ENCODE measurements around the gene GPR160. TPM values are rescaled to one million over a fixed set of nuclear protein-coding genes. Genes with fewer than 3 reads are reported as not detected.

The GPR160 gene
- total and polyA plus RNA-seq, 9 of the 15 experiments (the other 6 are each of a cell fraction or from before 2014, with no cell fraction given), result 1.3 to 10.5 (median 8.3) TPM

DNA sequence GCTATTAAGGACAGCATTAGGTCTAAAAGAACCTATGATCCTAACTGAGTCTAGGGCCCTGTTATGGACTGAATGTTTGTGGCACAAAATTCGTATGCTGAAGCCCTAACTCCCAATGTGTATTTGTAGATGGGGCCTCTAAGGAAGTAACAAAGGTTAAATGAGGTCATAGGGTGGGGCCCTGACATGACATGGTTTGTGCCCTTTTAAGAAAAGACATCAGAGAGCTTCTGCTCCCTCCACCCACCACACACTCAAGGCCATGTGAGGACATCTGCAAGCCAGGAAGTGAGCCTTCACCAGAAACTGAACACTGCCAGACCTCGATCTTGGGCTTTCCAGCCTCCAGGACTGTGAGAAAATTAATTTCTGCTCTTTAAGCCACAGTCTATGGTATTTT is 94.5 kb downstream of the GPR160 start (continued):
- TF ChIP-seq, protein P1, sequence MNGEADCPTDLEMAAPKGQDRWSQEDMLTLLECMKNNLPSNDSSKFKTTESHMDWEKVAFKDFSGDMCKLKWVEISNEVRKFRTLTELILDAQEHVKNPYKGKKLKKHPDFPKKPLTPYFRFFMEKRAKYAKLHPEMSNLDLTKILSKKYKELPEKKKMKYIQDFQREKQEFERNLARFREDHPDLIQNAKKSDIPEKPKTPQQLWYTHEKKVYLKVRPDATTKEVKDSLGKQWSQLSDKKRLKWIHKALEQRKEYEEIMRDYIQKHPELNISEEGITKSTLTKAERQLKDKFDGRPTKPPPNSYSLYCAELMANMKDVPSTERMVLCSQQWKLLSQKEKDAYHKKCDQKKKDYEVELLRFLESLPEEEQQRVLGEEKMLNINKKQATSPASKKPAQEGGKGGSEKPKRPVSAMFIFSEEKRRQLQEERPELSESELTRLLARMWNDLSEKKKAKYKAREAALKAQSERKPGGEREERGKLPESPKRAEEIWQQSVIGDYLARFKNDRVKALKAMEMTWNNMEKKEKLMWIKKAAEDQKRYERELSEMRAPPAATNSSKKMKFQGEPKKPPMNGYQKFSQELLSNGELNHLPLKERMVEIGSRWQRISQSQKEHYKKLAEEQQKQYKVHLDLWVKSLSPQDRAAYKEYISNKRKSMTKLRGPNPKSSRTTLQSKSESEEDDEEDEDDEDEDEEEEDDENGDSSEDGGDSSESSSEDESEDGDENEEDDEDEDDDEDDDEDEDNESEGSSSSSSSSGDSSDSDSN (IDR thresholded peaks at IDR 0.05; ENCODE audit: borderline replicate concordance in 1 of 2, low read depth in 2 of 2, low read length in 2 of 2), result no peak
- 0 out of 2 replicates have a peak, but pooled peaks have one; percentile 36 for TF ChIP-seq POLR2A (conservative IDR thresholded peaks at IDR 0.05)
- peak; percentile 21 for TF ChIP-seq RBM25 (IDR thresholded peaks at IDR 0.05; ENCODE audit: low read depth, low read length, severe bottlenecking)
- peak; percentile 84 for TF ChIP-seq JUND (IDR thresholded peaks at IDR 0.05; ENCODE audit: borderline replicate concordance, low read depth, low read length)
- TF ChIP-seq JUND (tag; IDR thresholded peaks at IDR 0.05; ENCODE audit: borderline replicate concordance, low read depth, low read length), result peak; percentile 71; the same call in 1 of the 3 replicates
- TF ChIP-seq RAD51 (IDR thresholded peaks at IDR 0.05; ENCODE audit: borderline replicate concordance, low read depth), result peak; percentile 24; the same call in 1 of the 2 replicates
- 0 out of 2 replicates have a peak, but pooled peaks have one; percentile 35 for TF ChIP-seq CREB1 (IDR thresholded peaks at IDR 0.05)
- TF ChIP-seq CREB1 (CRISPR knock-in tag; IDR thresholded peaks at IDR 0.05), result no peak
- TF ChIP-seq POLR2AphosphoS5 (IDR thresholded peaks at IDR 0.05; ENCODE audit: control insufficient read depth, insufficient read depth, low read depth, low read length), result no peak; the same call in 1 of the 2 replicates
- TF ChIP-seq TAF7 (tag; IDR thresholded peaks at IDR 0.05), result no peak
- TF ChIP-seq NEUROD1 (IDR thresholded peaks at IDR 0.05; ENCODE audit: borderline replicate concordance, low read depth, low read length, partially characterized antibody), result peak; percentile 56
- TF ChIP-seq BACH1 (tag; IDR thresholded peaks at IDR 0.05), result no peak
- no peak for TF ChIP-seq BDP1 (IDR thresholded peaks at IDR 0.05; ENCODE audit: insufficient read depth, insufficient read length)
- TF ChIP-seq ESRRA (IDR thresholded peaks at IDR 0.05; ENCODE audit: borderline replicate concordance, low read depth), result peak; percentile 82
- peak in 1 of 2 experiments; percentile 35; a peak in 1 of 4 replicates for TF ChIP-seq RCOR1 (IDR thresholded peaks at IDR 0.05; ENCODE audit: borderline replicate concordance in 1 of 2, low read depth in 2 of 2, low read length in 2 of 2)
- TF ChIP-seq FOXK2 (conservative IDR thresholded peaks at IDR 0.05 in 1 of 2, IDR thresholded peaks at IDR 0.05 in 1 of 2; ENCODE audit: low read depth in 2 of 2), result 0 out of 4 replicates have a peak, but pooled peaks of 1 of the 2 experiments have one; percentile 40
- TF ChIP-seq ZNF354B (CRISPR knock-in tag; IDR thresholded peaks at IDR 0.05), result no peak
- no peak for TF ChIP-seq NCOA4 (IDR thresholded peaks at IDR 0.05; ENCODE audit: partially characterized antibody)
- no peak for TF ChIP-seq ZBTB1 (CRISPR knock-in tag; IDR thresholded peaks at IDR 0.05; ENCODE audit: borderline replicate concordance, low read depth)
- TF ChIP-seq ETS2 (tag; IDR thresholded peaks at IDR 0.05; ENCODE audit: borderline replicate concordance, poor library complexity, severe bottlenecking), result no peak
- peak; percentile 47; the same call in 1 of the 2 replicates for TF ChIP-seq SPI1 (IDR thresholded peaks at IDR 0.05; ENCODE audit: borderline replicate concordance, low read depth, low read length)
- 0 out of 2 replicates have a peak, but pooled peaks have one; percentile 15 for TF ChIP-seq GABPB1 (CRISPR knock-in tag; IDR thresholded peaks at IDR 0.05)
- TF ChIP-seq XRCC4 (IDR thresholded peaks at IDR 0.05; ENCODE audit: extremely low read depth, insufficient read depth, insufficient read length), result no peak
- TF ChIP-seq, protein P2, sequence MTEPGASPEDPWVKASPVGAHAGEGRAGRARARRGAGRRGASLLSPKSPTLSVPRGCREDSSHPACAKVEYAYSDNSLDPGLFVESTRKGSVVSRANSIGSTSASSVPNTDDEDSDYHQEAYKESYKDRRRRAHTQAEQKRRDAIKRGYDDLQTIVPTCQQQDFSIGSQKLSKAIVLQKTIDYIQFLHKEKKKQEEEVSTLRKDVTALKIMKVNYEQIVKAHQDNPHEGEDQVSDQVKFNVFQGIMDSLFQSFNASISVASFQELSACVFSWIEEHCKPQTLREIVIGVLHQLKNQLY (CRISPR knock-in tag; conservative IDR thresholded peaks at IDR 0.05), result no peak

Data from K562 (cell line).